IMR-90 (cell line): ENCODE data around the gene CERKL. TPM values are rescaled to one million over a fixed set of nuclear protein-coding genes. Genes with fewer than 3 reads are reported as not detected.

Experiments
- ATAC-seq: fragments of 200-7000 bp; cut with Tn5 transposase; 2 replicates; pipeline ENCODE4 v1.9.1; 2020; ENCODE audit warnings: low read depth, mild to moderate bottlenecking, moderate library complexity
- BruUV-seq: library from RNA; stranded (reverse); fragments of 400-500 nt; replicated peaks from 2 replicates; lab custom pipeline; 2021; lab: Mats Ljungman, UMichigan
- CTCF ChIA-PET: fragments of 300-600 bp; formaldehyde crosslinking; extraction: SDS; loops from one replicate; lab custom pipeline; 2021; ENCODE audit warnings: antibody characterized with exemption; lab: Yijun Ruan, JAX
- POLR2A ChIA-PET: fragments of 300-600 bp; sonication (Branson Sonifier 250); formaldehyde crosslinking; loops from one replicate; lab custom pipeline; 2022; ENCODE audit warnings: antibody characterized with exemption; ENCODE audit not compliant: unreplicated experiment; lab: Charles Lee
- DNase-seq: peaks from one replicate; pipeline ENCODE4 v3.0.0; 2013
- H2AFZ ChIP-seq: replicated peaks from 2 replicates; pipeline ENCODE3; 2013; ENCODE audit warnings: low read length, mild to moderate bottlenecking; ENCODE audit not compliant: poor library complexity
- H2AK5ac ChIP-seq: 2 replicates; pipeline ENCODE4 v1.6.1; 2013; ENCODE audit warnings: low read depth, low read length, inconsistent platforms
- H2AK9ac ChIP-seq: replicated peaks from 2 replicates; pipeline ENCODE3; 2013; ENCODE audit warnings: mild to moderate bottlenecking, low read depth, low read length, moderate library complexity; ENCODE audit not compliant: poor library complexity
- H2BK120ac ChIP-seq: 2 replicates; pipeline ENCODE4 v1.6.1; 2013; ENCODE audit warnings: low read depth, low read length, inconsistent platforms
- H2BK15ac ChIP-seq: 3 replicates; pipeline ENCODE4 v1.6.1; 2013; ENCODE audit warnings: low read depth, low read length, inconsistent platforms
- H2BK20ac ChIP-seq: 2 replicates; pipeline ENCODE4 v1.6.1; 2013; ENCODE audit warnings: low read depth, mild to moderate bottlenecking, inconsistent platforms, low read length, moderate library complexity
- H2BK5ac ChIP-seq: 2 replicates; pipeline ENCODE4 v1.6.1; 2013; ENCODE audit warnings: mild to moderate bottlenecking, low read depth, low read length, inconsistent platforms; ENCODE audit not compliant: poor library complexity, severe bottlenecking
- H3K14ac ChIP-seq: replicated peaks from 2 replicates; pipeline ENCODE4 v1.6.1; 2013; ENCODE audit warnings: low read depth, low read length, inconsistent platforms
- H3K18ac ChIP-seq: 2 replicates; pipeline ENCODE4 v1.6.1; 2013; ENCODE audit warnings: low read depth, low read length, control low read depth
- H3K23ac ChIP-seq: 2 replicates; pipeline ENCODE4 v1.6.1; 2013; ENCODE audit warnings: low read depth, low read length, inconsistent platforms
- H3K27ac ChIP-seq: 2 replicates; pipeline ENCODE4 v1.5.1; 2013; ENCODE audit warnings: mild to moderate bottlenecking, control low read depth, low read length; ENCODE audit not compliant: insufficient read depth
- H3K27me3 ChIP-seq: 2 replicates; pipeline ENCODE4 v1.6.1; 2013; ENCODE audit warnings: low read length; ENCODE audit not compliant: control insufficient read depth, insufficient read depth
- H3K36me3 ChIP-seq: 2 replicates; pipeline ENCODE4 v1.6.1; 2013; ENCODE audit warnings: low read length, mixed read lengths; ENCODE audit not compliant: control insufficient read depth, insufficient read depth
- H3K4ac ChIP-seq: 2 replicates; pipeline ENCODE4 v1.6.1; 2013; ENCODE audit warnings: low read depth, low read length, inconsistent platforms
- H3K4me1 ChIP-seq: 2 replicates; pipeline ENCODE4 v1.6.1; 2013; ENCODE audit warnings: low read length, mixed read lengths; ENCODE audit not compliant: control insufficient read depth, insufficient read depth
- H3K4me2 ChIP-seq: 2 replicates; pipeline ENCODE4 v1.6.1; 2013; ENCODE audit warnings: low read depth, mild to moderate bottlenecking, control low read depth, low read length, moderate library complexity
- H3K4me3 ChIP-seq: 2 replicates; pipeline ENCODE4 v1.5.1; 2013; ENCODE audit warnings: low read depth, mild to moderate bottlenecking, control low read depth, low read length, moderate library complexity; ENCODE audit not compliant: insufficient read depth
- H3K56ac ChIP-seq: 2 replicates; pipeline ENCODE4 v1.6.1; 2013; ENCODE audit warnings: low read length, inconsistent platforms; ENCODE audit not compliant: insufficient read depth; ENCODE audit errors: extremely low read depth
- H3K79me1 ChIP-seq, 2 experiments: 2 replicates each; pipeline ENCODE4 v1.6.1; 2013; ENCODE audit warnings: low read length in 2 of 2, inconsistent platforms in 1 of 2, low read depth in 1 of 2
- H3K9ac ChIP-seq: 2 replicates; pipeline ENCODE4 v1.6.1; 2013; ENCODE audit warnings: low read depth, low read length, control low read depth
- H3K9me1 ChIP-seq: 2 replicates; pipeline ENCODE4 v1.6.1; 2013; ENCODE audit warnings: low read length, inconsistent platforms; ENCODE audit not compliant: insufficient read depth
- H3K9me3 ChIP-seq: 2 replicates; pipeline ENCODE4 v1.6.1; 2013; ENCODE audit warnings: low read length; ENCODE audit not compliant: control insufficient read depth, insufficient read depth
- H4K20me1 ChIP-seq: 2 replicates; pipeline ENCODE4 v1.6.1; 2013; ENCODE audit warnings: low read length, inconsistent platforms; ENCODE audit not compliant: insufficient read depth
- H4K5ac ChIP-seq: 2 replicates; pipeline ENCODE4 v1.6.1; 2013; ENCODE audit warnings: mild to moderate bottlenecking, low read depth, low read length, control low read depth
- H4K8ac ChIP-seq, 2 experiments: 2 replicates each; pipeline ENCODE4 v1.6.1; 2013; ENCODE audit warnings: low read depth in 2 of 2, low read length in 2 of 2, control low read depth in 1 of 2, inconsistent platforms in 1 of 2
- H4K91ac ChIP-seq: 2 replicates; pipeline ENCODE4 v1.6.1; 2013; ENCODE audit warnings: low read depth, low read length, inconsistent platforms; ENCODE audit not compliant: insufficient read depth
- BHLHE40 ChIP-seq: fragments of 150-350 bp; IDR thresholded peaks from 2 replicates; pipeline ENCODE4 v1.6.1; 2016; ENCODE audit warnings: mild to moderate bottlenecking, low read depth, low read length
- CHD1 ChIP-seq: IDR thresholded peaks from 2 replicates; pipeline ENCODE4 v1.6.1; 2012; ENCODE audit warnings: low read depth, low read length, improper control_type of control experiment
- MAFK ChIP-seq: IDR thresholded peaks from 2 replicates; pipeline ENCODE4 v1.6.1; 2012; ENCODE audit warnings: low read depth, low read length, improper control_type of control experiment
- RAD21 ChIP-seq: IDR thresholded peaks from 2 replicates; pipeline ENCODE4 v1.6.1; 2012; ENCODE audit warnings: low read length, improper control_type of control experiment
- WGBS, 2 experiments: methylation state at CpG; one replicate each; pipeline versions ENCODE4 v1.1.5 to v1.1.7; 2013; ENCODE audit warnings: missing lambda C conversion rate in 2 of 2; ENCODE audit not compliant: insufficient read length in 1 of 2; ENCODE audit errors: extremely low coverage in 2 of 2; 5-methylcytosine and 5-hydroxymethylcytosine counted together
- dilution Hi-C: fragments of 300-500 bp; cut with HindIII; formaldehyde crosslinking; loops from one replicate; pipeline ENCODE4 v1.14.3; 2018; ENCODE audit warnings: low sequenced_read_pairs; ENCODE audit not compliant: unreplicated experiment
- in situ Hi-C: fragments of 300-500 bp; cut with MboI; formaldehyde crosslinking; loops from 3 replicates; pipeline ENCODE4 v1.14.3; 2019; ENCODE audit warnings: low sequenced_read_pairs, inconsistent platforms, mixed read lengths
- intact Hi-C: fragments of 100-400 bp; cut with micrococcal nuclease; formaldehyde crosslinking; loops from 2 replicates; pipeline ENCODE4 v1.10.0; 2022
- polyA plus RNA-seq, 3 experiments: library from polyadenylated mRNA; depleted of rRNA; stranded (reverse); fragments of >200 nt; gene quantifications; 2 replicates each; pipeline ENCODE4 v1.2.3, GENCODE V29; 2012; ENCODE audit warnings: low replicate concordance in 1 of 3
- total RNA-seq: library from RNA; depleted of rRNA; stranded (reverse); fragments of >200 nt; gene quantifications from 2 replicates; pipeline ENCODE4 v1.2.3, GENCODE V29; 2012

CERKL gene
- total and polyA plus RNA-seq, 2 of the 4 experiments (the other 2 are of a cell fraction) = under 0.01 TPM; not detected in 1

DNA sequence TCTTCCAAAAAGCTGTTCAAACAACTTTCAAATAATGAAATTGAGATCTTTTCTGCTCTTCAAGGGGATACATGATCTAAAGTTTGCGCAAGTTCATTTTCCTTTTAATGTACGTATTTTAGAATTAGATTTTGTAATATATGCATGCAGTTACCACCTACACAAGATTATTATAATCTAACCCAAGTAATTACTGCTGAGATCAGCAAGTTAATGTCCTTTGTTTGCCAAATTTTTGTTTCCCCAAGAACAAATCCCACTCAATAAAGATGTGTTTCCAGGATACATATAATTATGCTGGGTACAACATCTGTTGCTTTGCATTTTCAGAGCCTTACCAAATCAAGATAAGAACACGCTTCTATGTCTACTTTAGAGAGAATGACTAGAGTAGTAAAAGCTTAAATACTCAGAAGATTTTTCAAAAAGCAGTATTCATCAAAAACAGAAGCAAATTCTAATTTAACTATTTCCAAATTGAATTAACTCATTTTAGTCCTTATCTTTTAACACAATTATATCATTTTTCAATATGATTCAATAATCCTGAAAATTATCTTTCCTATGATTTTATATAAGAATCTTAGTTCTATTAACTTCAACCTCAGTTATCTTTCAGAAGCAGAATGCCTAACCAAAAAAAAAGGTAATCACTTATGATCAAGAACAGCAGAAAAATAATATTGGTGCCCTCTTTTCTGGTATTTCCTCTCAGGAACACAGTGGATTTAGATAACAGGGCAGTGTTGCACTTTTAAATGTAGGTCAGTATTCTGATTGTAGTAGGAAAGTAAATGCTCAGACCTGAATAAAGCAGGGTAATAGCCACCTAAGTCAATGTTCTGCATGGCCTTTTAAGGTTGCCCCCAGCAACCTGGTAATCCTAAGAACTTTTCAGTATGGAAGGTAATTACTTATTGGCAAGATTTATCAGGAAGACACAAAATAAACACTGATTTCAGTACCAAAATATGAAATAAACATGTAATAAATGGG lies 28.0 kb downstream of the CERKL start:
- peaks cover 3% of the 10 kb centered on the region; the same call in 1 of the 2 replicates for H3K27me3 ChIP-seq
- no peak overlapping the region for H3K18ac ChIP-seq
- H3K79me1 ChIP-seq = no peaks in the 10 kb centered on the region
- ChIA-PET POLR2A (no interaction called here), CTCF (no interaction called here)
- no peak overlapping the region for H2BK20ac ChIP-seq
- H2BK120ac ChIP-seq = no peak overlapping the region
- no peak overlapping the region for H3K9ac ChIP-seq
- no TSS peak for BruUV-seq
- H2AK9ac ChIP-seq = no peak overlapping the region
- no peak overlapping the region for H3K23ac ChIP-seq
- TF ChIP-seq RAD21 = no peak
- no peak for TF ChIP-seq BHLHE40
- TF ChIP-seq MAFK = peak; percentile 84
- TF ChIP-seq CHD1 = no peak
- H4K91ac ChIP-seq = no peak overlapping the region
- H3K56ac ChIP-seq = no peak overlapping the region
- no peak for ATAC-seq
- intact Hi-C loops (loop anchor here (10.0 kb wide), 1 partner anchor 886 kb away; no protein-coding TSS in a partner anchor), in situ Hi-C loops (no loop called here), dilution Hi-C loops (no loop called here)
- H2BK15ac ChIP-seq = no peak overlapping the region
- no peak overlapping the region for H4K8ac ChIP-seq
- no peaks in the 10 kb centered on the region for H3K4me1 ChIP-seq
- no peak for DNase-seq
- H2AFZ ChIP-seq = no peak overlapping the region
- H4K20me1 ChIP-seq = no peaks in the 10 kb centered on the region
- H3K9me1 ChIP-seq = no peaks in the 10 kb centered on the region; the same call in 1 of the 2 replicates
- H3K36me3 ChIP-seq = no peaks in the 10 kb centered on the region
- no peaks in the 10 kb centered on the region for H3K9me3 ChIP-seq
- no peak overlapping the region for H2AK5ac ChIP-seq
- no peak overlapping the region for H3K14ac ChIP-seq
- H3K4me3 ChIP-seq = no peak overlapping the region
- no CpG with 5 or more reads among the region's 3 CpGs for WGBS, 2 experiments
- H2BK5ac ChIP-seq = no peak overlapping the region
- no peak overlapping the region for H3K4ac ChIP-seq
- no peak overlapping the region for H3K27ac ChIP-seq
- no peak overlapping the region for H4K5ac ChIP-seq
- no peak overlapping the region for H3K4me2 ChIP-seq
